GM12878 (cell line): Measurements from ENCODE around the gene ZBTB5. TPM values are rescaled to one million over a fixed set of nuclear protein-coding genes. Genes with fewer than 3 reads are reported as not detected.

ENCODE experiments used
- ATF3 ChIP-seq: IDR thresholded peaks from 2 replicates; pipeline ENCODE4 v1.6.1; 2011; ENCODE audit warnings: low read depth, mild to moderate bottlenecking, low read length, moderate library complexity, borderline replicate concordance; ENCODE audit errors: extremely low read depth
- BHLHE40 ChIP-seq, 2 experiments: fragments of 450-650 bp in 1 of 2; IDR thresholded peaks; 2 replicates each; pipeline ENCODE4 v1.6.1; 2011 to 2017; ENCODE audit warnings: low read depth in 2 of 2, borderline replicate concordance in 1 of 2, improper control_type of control experiment in 1 of 2, low read length in 1 of 2, mild to moderate bottlenecking in 1 of 2
- CBX5 ChIP-seq: sonication (generic); IDR thresholded peaks from 2 replicates; pipeline ENCODE4 v1.6.1; 2016; ENCODE audit warnings: low read depth, moderate library complexity, mild to moderate bottlenecking, inconsistent platforms
- EZH2 ChIP-seq: IDR thresholded peaks from 2 replicates; pipeline ENCODE4 v1.6.1; 2012; ENCODE audit warnings: low read depth, mild to moderate bottlenecking, control low read depth, inconsistent platforms, low read length, borderline replicate concordance; ENCODE audit not compliant: control insufficient read depth
- JUNB ChIP-seq: IDR thresholded peaks from 2 replicates; pipeline ENCODE4 v1.6.1; 2016; ENCODE audit warnings: antibody characterized with exemption, mild to moderate bottlenecking
- KDM1A ChIP-seq: fragments of 200-600 bp; sonication (generic); IDR thresholded peaks from 2 replicates; pipeline ENCODE4 v1.6.1; 2016; ENCODE audit warnings: borderline replicate concordance
- MEF2B ChIP-seq: fragments of 450-650 bp; IDR thresholded peaks from 2 replicates; pipeline ENCODE4 v1.6.1; 2018; ENCODE audit warnings: mild to moderate bottlenecking, moderate library complexity; ENCODE audit not compliant: partially characterized antibody, poor library complexity, severe bottlenecking
- MTA2 ChIP-seq: fragments of 450-650 bp; IDR thresholded peaks from 2 replicates; pipeline ENCODE4 v1.6.1; 2016; ENCODE audit warnings: low read depth, mild to moderate bottlenecking, moderate library complexity
- MTA3 ChIP-seq: IDR thresholded peaks from 2 replicates; pipeline ENCODE4 v1.6.1; 2012; ENCODE audit warnings: low read length, inconsistent platforms, borderline replicate concordance
- MXI1 ChIP-seq: fragments of 150-350 bp; IDR thresholded peaks from 2 replicates; pipeline ENCODE4 v1.6.1; 2011; ENCODE audit warnings: low read depth, mild to moderate bottlenecking, inconsistent platforms, low read length, improper control_type of control experiment
- MYC ChIP-seq: IDR thresholded peaks from 2 replicates; pipeline ENCODE4 v1.6.1; 2011; ENCODE audit warnings: mild to moderate bottlenecking, low read length, moderate library complexity, inconsistent platforms; ENCODE audit not compliant: insufficient read depth, insufficient replicate concordance, insufficient read length, severe bottlenecking
- PAX5 ChIP-seq: IDR thresholded peaks from 2 replicates; pipeline ENCODE4 v1.6.1; 2011; ENCODE audit warnings: low read depth, low read length, borderline replicate concordance
- PML ChIP-seq: IDR thresholded peaks from 2 replicates; pipeline ENCODE4 v1.6.1; 2012; ENCODE audit warnings: low read length, inconsistent platforms
- POLR2AphosphoS2 ChIP-seq: IDR thresholded peaks from 2 replicates; pipeline ENCODE4 v1.6.1; 2011; ENCODE audit warnings: low read depth, mild to moderate bottlenecking, low read length, improper control_type of control experiment, moderate library complexity
- POLR2AphosphoS5 ChIP-seq: IDR thresholded peaks from 2 replicates; pipeline ENCODE4 v1.6.1; 2011; ENCODE audit warnings: mild to moderate bottlenecking, low read length, inconsistent platforms
- SIN3A ChIP-seq: IDR thresholded peaks from 2 replicates; pipeline ENCODE4 v1.6.1; 2012; ENCODE audit warnings: low read depth, low read length, improper control_type of control experiment
- TCF3 ChIP-seq: IDR thresholded peaks from 2 replicates; pipeline ENCODE4 v1.6.1; 2012; ENCODE audit warnings: low read depth, mild to moderate bottlenecking, low read length, borderline replicate concordance; ENCODE audit not compliant: insufficient read depth
- WRNIP1 ChIP-seq: IDR thresholded peaks from 2 replicates; pipeline ENCODE4 v1.6.1; 2011; ENCODE audit warnings: low read depth, low read length, improper control_type of control experiment, borderline replicate concordance
- ZBED1 ChIP-seq: IDR thresholded peaks from 2 replicates; pipeline ENCODE4 v1.6.1; 2016; ENCODE audit warnings: borderline replicate concordance
- ZNF687 ChIP-seq: fragments of 450-650 bp; IDR thresholded peaks from 2 replicates; pipeline ENCODE4 v1.6.1; 2017; ENCODE audit warnings: mild to moderate bottlenecking, moderate library complexity
- polyA plus RNA-seq, 11 experiments: library from polyadenylated mRNA; depleted of rRNA in 4 of 11; unstranded in 6 of 11; stranded (reverse) in 5 of 11; fragments of >200 nt; fragmentation: Nextera tagmentation in 4 of 11; fragmentation: Illumina TruSeq in 1 of 11; extraction: Ambion mirVana in 4 of 11; extraction: Trizol in 1 of 11; gene quantifications; 1 replicate in 1 of 11; 2 replicates in 10 of 11; pipeline versions ENCODE4 v1.2.1 to v1.2.3, GENCODE V29; 2011 to 2016; ENCODE audit warnings: inconsistent platforms in 2 of 11, missing spikeins in 2 of 11, low read depth in 1 of 11
- total RNA-seq, 4 experiments: library from RNA; depleted of rRNA in 3 of 4; stranded (reverse); fragments of >200 nt in 3 of 4; fragmentation: Illumina TruSeq in 1 of 4; extraction: Trizol in 1 of 4; gene quantifications; 2 replicates each; pipeline versions ENCODE4 v1.2.1 to v1.2.3, GENCODE V29; 2013 to 2021
- TF ChIP-seq, protein P1 (sequence below): fragments of 450-650 bp; conservative IDR thresholded peaks from 2 replicates; pipeline ENCODE4 v1.6.1; 2017; ENCODE audit warnings: mild to moderate bottlenecking, moderate library complexity
- TF ChIP-seq, protein P2 (sequence below): fragments of 450-650 bp; IDR thresholded peaks from 2 replicates; pipeline ENCODE4 v1.6.1; 2017; ENCODE audit warnings: mild to moderate bottlenecking, low read depth, inconsistent platforms; ENCODE audit not compliant: poor library complexity, severe bottlenecking

ZBTB5 gene
- total and polyA plus RNA-seq, 10 of the 15 experiments (the other 5 are each of a cell fraction or from before 2014, with no cell fraction given), result 1.4 to 32.5 (median 12.1) TPM

GRCh38 chr9:37390759-37391158 lies 74.5 kb downstream of the ZBTB5 start (continued):
- TF ChIP-seq EZH2, result no peak
- 0 out of 2 replicates have a peak, but pooled peaks have one; percentile 93 for TF ChIP-seq CBX5
- TF ChIP-seq TCF3, result peak; percentile 80; the same call in 1 of the 2 replicates
- no peak for TF ChIP-seq SIN3A
- TF ChIP-seq ZBED1, result peak; percentile 66; the same call in 1 of the 2 replicates
- TF ChIP-seq PML, result no peak
- no peak for TF ChIP-seq MTA3
- TF ChIP-seq POLR2AphosphoS2, result no peak
- TF ChIP-seq PAX5, result 0 out of 2 replicates have a peak, but pooled peaks have one; percentile 27
- TF ChIP-seq BHLHE40 (IDR thresholded peaks at IDR 0.05; ENCODE audit: borderline replicate concordance in 1 of 2, low read depth in 2 of 2, low read length in 1 of 2), result peak; percentile 75 to 83
- TF ChIP-seq ATF3, result no peak
- TF ChIP-seq JUNB, result 0 out of 2 replicates have a peak, but pooled peaks have one; percentile 6
- no peak for TF ChIP-seq POLR2AphosphoS5
- TF ChIP-seq, protein P1, sequence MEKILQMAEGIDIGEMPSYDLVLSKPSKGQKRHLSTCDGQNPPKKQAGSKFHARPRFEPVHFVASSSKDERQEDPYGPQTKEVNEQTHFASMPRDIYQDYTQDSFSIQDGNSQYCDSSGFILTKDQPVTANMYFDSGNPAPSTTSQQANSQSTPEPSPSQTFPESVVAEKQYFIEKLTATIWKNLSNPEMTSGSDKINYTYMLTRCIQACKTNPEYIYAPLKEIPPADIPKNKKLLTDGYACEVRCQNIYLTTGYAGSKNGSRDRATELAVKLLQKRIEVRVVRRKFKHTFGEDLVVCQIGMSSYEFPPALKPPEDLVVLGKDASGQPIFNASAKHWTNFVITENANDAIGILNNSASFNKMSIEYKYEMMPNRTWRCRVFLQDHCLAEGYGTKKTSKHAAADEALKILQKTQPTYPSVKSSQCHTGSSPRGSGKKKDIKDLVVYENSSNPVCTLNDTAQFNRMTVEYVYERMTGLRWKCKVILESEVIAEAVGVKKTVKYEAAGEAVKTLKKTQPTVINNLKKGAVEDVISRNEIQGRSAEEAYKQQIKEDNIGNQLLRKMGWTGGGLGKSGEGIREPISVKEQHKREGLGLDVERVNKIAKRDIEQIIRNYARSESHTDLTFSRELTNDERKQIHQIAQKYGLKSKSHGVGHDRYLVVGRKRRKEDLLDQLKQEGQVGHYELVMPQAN, result 0 out of 2 replicates have a peak, but pooled peaks have one; percentile 29
- no peak for TF ChIP-seq KDM1A
- TF ChIP-seq WRNIP1, result no peak
- TF ChIP-seq MTA2, result no peak; the same call in 1 of the 2 replicates
- TF ChIP-seq MEF2B, result peak; percentile 42
- no peak for TF ChIP-seq MYC
- TF ChIP-seq, protein P2, sequence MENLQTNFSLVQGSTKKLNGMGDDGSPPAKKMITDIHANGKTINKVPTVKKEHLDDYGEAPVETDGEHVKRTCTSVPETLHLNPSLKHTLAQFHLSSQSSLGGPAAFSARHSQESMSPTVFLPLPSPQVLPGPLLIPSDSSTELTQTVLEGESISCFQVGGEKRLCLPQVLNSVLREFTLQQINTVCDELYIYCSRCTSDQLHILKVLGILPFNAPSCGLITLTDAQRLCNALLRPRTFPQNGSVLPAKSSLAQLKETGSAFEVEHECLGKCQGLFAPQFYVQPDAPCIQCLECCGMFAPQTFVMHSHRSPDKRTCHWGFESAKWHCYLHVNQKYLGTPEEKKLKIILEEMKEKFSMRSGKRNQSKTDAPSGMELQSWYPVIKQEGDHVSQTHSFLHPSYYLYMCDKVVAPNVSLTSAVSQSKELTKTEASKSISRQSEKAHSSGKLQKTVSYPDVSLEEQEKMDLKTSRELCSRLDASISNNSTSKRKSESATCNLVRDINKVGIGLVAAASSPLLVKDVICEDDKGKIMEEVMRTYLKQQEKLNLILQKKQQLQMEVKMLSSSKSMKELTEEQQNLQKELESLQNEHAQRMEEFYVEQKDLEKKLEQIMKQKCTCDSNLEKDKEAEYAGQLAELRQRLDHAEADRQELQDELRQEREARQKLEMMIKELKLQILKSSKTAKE, result peak; percentile 96
- TF ChIP-seq ZNF687, result peak; percentile 68
- TF ChIP-seq MXI1, result no peak
